Sigmoid colon (tissue), 7 donors: Measurements from ENCODE around the gene BCL2L13. TPM values are rescaled to one million over a fixed set of nuclear protein-coding genes. Genes with fewer than 3 reads are reported as not detected.

Experiments used
- DNase-seq: peaks from one replicate; pipeline ENCODE4 v3.0.0-alpha.2; 2019
- H3K27ac ChIP-seq, 4 donors: fragments of 200-600 bp; sonication (generic); one replicate each; pipeline ENCODE4 v1.5.1; 2016 to 2019; ENCODE audit warnings: mild to moderate bottlenecking in 1 of 4
- H3K27me3 ChIP-seq, 3 donors: fragments of 200-600 bp; sonication (generic); one replicate each; pipeline ENCODE4 v1.5.1; 2019; ENCODE audit warnings: mild to moderate bottlenecking in 1 of 3
- H3K36me3 ChIP-seq, 4 donors: fragments of 200-600 bp; sonication (generic); one replicate each; pipeline ENCODE4 v1.5.1; 2016 to 2019
- H3K4me1 ChIP-seq, 4 donors: fragments of 200-600 bp; sonication (generic); one replicate each; pipeline ENCODE4 v1.5.1; 2017 to 2019
- H3K4me3 ChIP-seq, 4 donors: fragments of 200-600 bp; sonication (generic); one replicate each; pipeline ENCODE4 v1.5.1; 2017 to 2019; ENCODE audit warnings: mild to moderate bottlenecking in 2 of 4, moderate library complexity in 1 of 4
- H3K9me3 ChIP-seq, 4 donors: fragments of 200-600 bp in 3 of 4; sonication (generic) in 3 of 4; one replicate each; pipeline versions ENCODE4 v1.5.1 to v1.6.1; 2013 to 2019
- EP300 ChIP-seq, 4 donors: sonication (generic); formaldehyde crosslinking; IDR thresholded peaks; one replicate each; pipeline ENCODE4 v1.6.1; 2017; ENCODE audit warnings: antibody characterized with exemption in 4 of 4
- POLR2A ChIP-seq, 2 donors: fragments of 450-650 bp; IDR thresholded peaks; one replicate each; pipeline ENCODE4 v1.6.1; 2016; ENCODE audit warnings: antibody characterized with exemption in 2 of 2, mild to moderate bottlenecking in 2 of 2, moderate library complexity in 2 of 2
- POLR2AphosphoS5 ChIP-seq, 4 donors: sonication (generic); formaldehyde crosslinking; IDR thresholded peaks; one replicate each; pipeline ENCODE4 v1.6.1; 2017; ENCODE audit warnings: antibody characterized with exemption in 4 of 4
- WGBS, 2 donors: extraction: QIAGEN DNeasy Blood & Tissue Kit; methylation state at CpG; one replicate each; pipeline ENCODE4 v1.1.7; 2013; 5-methylcytosine and 5-hydroxymethylcytosine counted together
- intact Hi-C: fragments of 100-400 bp; cut with DNase I; formaldehyde crosslinking; loops from one replicate; pipeline ENCODE4 v1.15.1; 2023
- polyA plus RNA-seq, 3 donors: library from polyadenylated mRNA; stranded (reverse); fragments of 200-250 nt; gene quantifications; one replicate each; pipeline ENCODE4 v1.2.3, GENCODE V29; 2013
- total RNA-seq, 4 donors: library from RNA; depleted of rRNA; stranded (reverse); fragments of >200 nt; gene quantifications; one replicate each; pipeline ENCODE4 v1.1.0, GENCODE V29; 2016
- TF ChIP-seq, protein P1 (sequence below), 4 experiments: fragments of 450-650 bp in 3 of 4; fragments of 200-600 bp in 1 of 4; IDR thresholded peaks; one replicate each; pipeline ENCODE4 v1.5.1; 2016 to 2019; ENCODE audit warnings: antibody characterized with exemption in 4 of 4, mild to moderate bottlenecking in 3 of 4, moderate library complexity in 2 of 4
- donor health status: healthy with polysubstance abuse.
- donor health status: Bipolar disorder and iron deficiency.
- donor health status: healthy.

Gene BCL2L13
- total and polyA plus RNA-seq, 7 donors, result 29.4 to 68.1 (median 59.2) TPM

DNA sequence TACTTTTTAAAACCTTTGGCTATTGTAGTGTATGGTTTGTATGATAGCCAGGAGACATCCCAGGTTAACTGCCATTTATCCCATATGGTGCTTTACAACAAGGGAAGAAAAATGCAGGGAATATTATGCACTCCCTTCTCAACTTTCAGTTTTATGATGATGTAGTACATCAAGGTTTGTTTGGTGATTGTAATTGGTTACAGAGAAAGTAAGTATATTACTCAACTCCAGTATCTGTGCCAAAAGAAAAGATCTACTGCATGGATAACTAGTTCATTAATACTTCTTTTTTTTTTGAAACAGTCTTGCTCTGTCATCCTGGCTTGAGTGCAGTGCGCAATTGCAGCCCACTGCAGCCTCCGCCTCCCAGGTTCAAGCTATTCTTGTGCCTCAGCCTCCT lies 65.3 kb downstream of the BCL2L13 start:
- TF ChIP-seq, protein P1, sequence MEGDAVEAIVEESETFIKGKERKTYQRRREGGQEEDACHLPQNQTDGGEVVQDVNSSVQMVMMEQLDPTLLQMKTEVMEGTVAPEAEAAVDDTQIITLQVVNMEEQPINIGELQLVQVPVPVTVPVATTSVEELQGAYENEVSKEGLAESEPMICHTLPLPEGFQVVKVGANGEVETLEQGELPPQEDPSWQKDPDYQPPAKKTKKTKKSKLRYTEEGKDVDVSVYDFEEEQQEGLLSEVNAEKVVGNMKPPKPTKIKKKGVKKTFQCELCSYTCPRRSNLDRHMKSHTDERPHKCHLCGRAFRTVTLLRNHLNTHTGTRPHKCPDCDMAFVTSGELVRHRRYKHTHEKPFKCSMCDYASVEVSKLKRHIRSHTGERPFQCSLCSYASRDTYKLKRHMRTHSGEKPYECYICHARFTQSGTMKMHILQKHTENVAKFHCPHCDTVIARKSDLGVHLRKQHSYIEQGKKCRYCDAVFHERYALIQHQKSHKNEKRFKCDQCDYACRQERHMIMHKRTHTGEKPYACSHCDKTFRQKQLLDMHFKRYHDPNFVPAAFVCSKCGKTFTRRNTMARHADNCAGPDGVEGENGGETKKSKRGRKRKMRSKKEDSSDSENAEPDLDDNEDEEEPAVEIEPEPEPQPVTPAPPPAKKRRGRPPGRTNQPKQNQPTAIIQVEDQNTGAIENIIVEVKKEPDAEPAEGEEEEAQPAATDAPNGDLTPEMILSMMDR (IDR thresholded peaks at IDR 0.05), result no peak
- TF ChIP-seq EP300 (IDR thresholded peaks at IDR 0.05) (no peak), POLR2AphosphoS5 (IDR thresholded peaks at IDR 0.05) (no peak), POLR2A (IDR thresholded peaks at IDR 0.05) (no peak)
- Histone ChIP-seq H3K4me1 (peaks cover 0 to 25% (median 22%) of the 10 kb centered on the region in 4 donors), H3K27ac (no peak overlapping the region), H3K36me3 (peaks cover 0 to 26% (median 0%) of the 10 kb centered on the region in 4 donors), H3K4me3 (no peak overlapping the region), H3K27me3 (no peaks in the 10 kb centered on the region), H3K9me3 (no peaks in the 10 kb centered on the region)
- WGBS, 2 donors, result 96 to 99% methylated on average over 2 of the region's 2 CpGs
- intact Hi-C loops, result loop anchor here (10.0 kb wide), 1 partner anchor 371 kb away; the partner anchor contains the start of gene PEX26
- DNase-seq, result no peak

- H3K36me3 ChIP-seq, result peaks cover 0 to 20% (median 0%) of the 10 kb centered on the region in 4 donors
- no peaks in the 10 kb centered on the region for H3K9me3 ChIP-seq
- no peaks in the 10 kb centered on the region for H3K27me3 ChIP-seq
- peaks cover 0 to 25% (median 22%) of the 10 kb centered on the region in 4 donors for H3K4me1 ChIP-seq
- no peak overlapping the region for H3K4me3 ChIP-seq
- 96 to 97% methylated on average over 7 of the region's 7 CpGs for WGBS, 2 donors
- H3K27ac ChIP-seq, result peak overlapping the region; percentile 76 to 84 (median 80)
- intact Hi-C loops, result loop anchor here (5.0 to 10.0 kb wide), 3 partner anchors 68 to 369 kb away; partner anchors contain the start of genes BCL2L13 and PEX26
- DNase-seq, result no peak
- no peak for TF ChIP-seq EP300 (IDR thresholded peaks at IDR 0.05)
- no peak for TF ChIP-seq POLR2AphosphoS5 (IDR thresholded peaks at IDR 0.05)
- no peak for TF ChIP-seq POLR2A (IDR thresholded peaks at IDR 0.05)
- TF ChIP-seq, protein P1 (IDR thresholded peaks at IDR 0.05), result no peak
Observed at GRCh38 chr22:17705546-17705945, 67.0 kb downstream of the BCL2L13 start.

GRCh38 chr22:17705951-17706900 lies 67.7 kb downstream of the BCL2L13 start:
- Histone ChIP-seq H3K4me1 (peaks cover 0 to 27% (median 23%) of the 10 kb centered on the region in 4 donors), H3K4me3 (peak overlapping the region; percentile 24 to 47 (median 34)), H3K27ac (peak overlapping the region; percentile 76 to 84 (median 80)), H3K36me3 (peaks cover 0 to 20% (median 0%) of the 10 kb centered on the region in 4 donors), H3K9me3 (no peaks in the 10 kb centered on the region), H3K27me3 (no peaks in the 10 kb centered on the region)
- TF ChIP-seq POLR2A (IDR thresholded peaks at IDR 0.05) (peak in 1 of 2 donors; percentile 47), EP300 (IDR thresholded peaks at IDR 0.05) (peak in 1 of 4 donors; percentile 23), POLR2AphosphoS5 (IDR thresholded peaks at IDR 0.05) (peak; percentile 75 to 91 (median 84))
- TF ChIP-seq, protein P1 (IDR thresholded peaks at IDR 0.05), result no peak
- 27 to 29% methylated on average over 9 of the region's 9 CpGs for WGBS, 2 donors
- DNase-seq, result peak; percentile 75
- intact Hi-C loops, result loop anchor here (5.0 to 10.0 kb wide), 3 partner anchors 69 to 369 kb away; partner anchors contain the start of genes BCL2L13 and PEX26

- peak overlapping the region; percentile 24 to 47 (median 34) for H3K4me3 ChIP-seq
- WGBS, 2 donors, result 94 to 95% methylated on average over 1 of the region's 1 CpG
Observed at GRCh38 chr22:17706947-17707346, 68.4 kb downstream of the BCL2L13 start.

More at GRCh38 chr22:17706947-17707346, 68.4 kb downstream of the BCL2L13 start:
- DNase-seq, result no peak
- intact Hi-C loops, result loop anchor here (5.0 to 10.0 kb wide), 3 partner anchors 70 to 368 kb away; partner anchors contain the start of genes BCL2L13 and PEX26
- H3K27ac ChIP-seq, result peak overlapping the region; percentile 76 to 84 (median 80)
- H3K4me1 ChIP-seq, result peaks cover 0 to 28% (median 23%) of the 10 kb centered on the region in 4 donors
- H3K27me3 ChIP-seq, result no peaks in the 10 kb centered on the region
- peaks cover 0 to 20% (median 0%) of the 10 kb centered on the region in 4 donors for H3K36me3 ChIP-seq
- no peaks in the 10 kb centered on the region for H3K9me3 ChIP-seq
- no peak for TF ChIP-seq EP300 (IDR thresholded peaks at IDR 0.05)
- TF ChIP-seq, protein P1 (IDR thresholded peaks at IDR 0.05), result no peak
- no peak for TF ChIP-seq POLR2AphosphoS5 (IDR thresholded peaks at IDR 0.05)
- no peak for TF ChIP-seq POLR2A (IDR thresholded peaks at IDR 0.05)
